Astrocyte (in vitro differentiated cells and primary cell): ENCODE data around the gene SLC51B. TPM values are rescaled to one million over a fixed set of nuclear protein-coding genes. Genes with fewer than 3 reads are reported as not detected.

Source experiments
- DNase-seq: peaks from one replicate; pipeline ENCODE4 v3.0.0-alpha.2; 2010; ENCODE audit warnings: low read depth
- FAIRE-seq: peaks from 2 replicates; lab custom pipeline; 2011; peaks lifted over from hg19 to GRCh38; lab: Jason Lieb, UNC
- H2AFZ ChIP-seq: 2 replicates; pipeline ENCODE4 v1.6.0; 2012; ENCODE audit warnings: low read depth, low read length, inconsistent platforms
- H3K27ac ChIP-seq: 2 replicates; pipeline ENCODE4 v1.5.1; 2011; ENCODE audit warnings: low read depth, low read length, inconsistent platforms
- H3K27me3 ChIP-seq: 2 replicates; pipeline ENCODE4 v1.6.0; 2011; ENCODE audit warnings: low read length, inconsistent platforms; ENCODE audit not compliant: insufficient read depth
- H3K36me3 ChIP-seq: 2 replicates; pipeline ENCODE4 v1.5.1; 2011; ENCODE audit warnings: low read length, inconsistent platforms; ENCODE audit not compliant: insufficient read depth
- H3K4me1 ChIP-seq: 2 replicates; pipeline ENCODE4 v1.5.1; 2011; ENCODE audit warnings: low read length, inconsistent platforms; ENCODE audit not compliant: insufficient read depth
- H3K4me2 ChIP-seq: 2 replicates; pipeline ENCODE4 v1.6.0; 2012; ENCODE audit warnings: low read length, inconsistent platforms
- H3K4me3 ChIP-seq: 2 replicates; pipeline ENCODE4 v1.5.1; 2011; ENCODE audit warnings: low read depth, mild to moderate bottlenecking, low read length, inconsistent platforms; ENCODE audit not compliant: insufficient read depth
- H3K79me2 ChIP-seq: 2 replicates; pipeline ENCODE4 v1.6.0; 2012; ENCODE audit warnings: mild to moderate bottlenecking, low read length, inconsistent platforms; ENCODE audit not compliant: insufficient read depth
- H3K9ac ChIP-seq: 2 replicates; pipeline ENCODE4 v1.6.0; 2012; ENCODE audit warnings: mild to moderate bottlenecking, low read length, inconsistent platforms
- H3K9me3 ChIP-seq: 2 replicates; pipeline ENCODE4 v1.5.1; 2012; ENCODE audit warnings: low read depth, mild to moderate bottlenecking, low read length, inconsistent platforms; ENCODE audit not compliant: insufficient read depth
- H4K20me1 ChIP-seq: 2 replicates; pipeline ENCODE4 v1.6.0; 2012; ENCODE audit warnings: low read length, inconsistent platforms; ENCODE audit not compliant: insufficient read depth
- H3K27ac Mint-ChIP-seq: one replicate; pipeline ENCODE4 v1.8.0; 2021; ENCODE audit warnings: mild to moderate bottlenecking, mixed read lengths; ENCODE audit not compliant: unreplicated experiment
- H3K27me3 Mint-ChIP-seq: one replicate; pipeline ENCODE4 v1.8.0; 2021; ENCODE audit warnings: low read depth, mixed read lengths; ENCODE audit not compliant: unreplicated experiment
- H3K36me3 Mint-ChIP-seq: one replicate; pipeline ENCODE4 v1.8.0; 2021; ENCODE audit warnings: low read depth, mixed read lengths; ENCODE audit not compliant: unreplicated experiment
- H3K4me1 Mint-ChIP-seq: one replicate; pipeline ENCODE4 v1.8.0; 2021; ENCODE audit warnings: low read depth, mixed read lengths; ENCODE audit not compliant: unreplicated experiment
- H3K4me3 Mint-ChIP-seq: one replicate; pipeline ENCODE4 v1.8.0; 2021; ENCODE audit warnings: mild to moderate bottlenecking, moderate library complexity, mixed read lengths; ENCODE audit not compliant: unreplicated experiment
- H3K9me3 Mint-ChIP-seq: one replicate; pipeline ENCODE4 v1.8.0; 2021; ENCODE audit warnings: mild to moderate bottlenecking, mixed read lengths; ENCODE audit not compliant: unreplicated experiment
- EZH2 ChIP-seq: IDR thresholded peaks from 2 replicates; pipeline ENCODE4 v1.6.1; 2012; ENCODE audit warnings: mild to moderate bottlenecking, low read length, inconsistent platforms; ENCODE audit not compliant: insufficient read depth
- total RNA-seq: library from RNA; stranded (reverse); gene quantifications from 2 replicates; pipeline ENCODE4 v1.2.1, GENCODE V29; 2021
- TF ChIP-seq, protein P1 (sequence below): IDR thresholded peaks from 2 replicates; pipeline ENCODE4 v1.5.1; 2011; ENCODE audit warnings: low read depth, mild to moderate bottlenecking, inconsistent platforms, low read length, moderate library complexity; ENCODE audit not compliant: insufficient read depth

The SLC51B gene
- total RNA-seq, 1 donor from 2014 or later, result not detected

DNA sequence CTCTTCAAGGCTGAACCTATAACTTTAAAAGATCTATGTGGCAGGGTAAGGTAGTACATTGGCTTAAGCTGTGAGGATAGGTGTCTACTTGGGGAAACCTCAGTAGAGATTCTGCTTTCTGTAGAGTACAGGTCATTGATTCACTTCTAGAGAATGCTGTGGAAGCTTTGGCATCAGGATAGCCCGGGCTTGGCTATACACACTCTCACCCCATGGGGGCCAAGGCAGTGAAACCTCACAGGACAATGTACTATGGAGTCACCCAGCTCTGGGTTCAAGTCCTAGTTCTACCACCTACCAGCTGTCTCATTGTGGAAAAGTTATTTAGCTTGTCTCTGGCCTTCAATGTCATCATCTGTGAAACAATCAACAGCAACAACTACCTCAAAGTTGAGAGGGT is 24.8 kb upstream of the SLC51B start:
- DNase-seq (no peak), FAIRE-seq (no peak)
- no peak overlapping the region for H3K9ac ChIP-seq
- TF ChIP-seq, protein P1, sequence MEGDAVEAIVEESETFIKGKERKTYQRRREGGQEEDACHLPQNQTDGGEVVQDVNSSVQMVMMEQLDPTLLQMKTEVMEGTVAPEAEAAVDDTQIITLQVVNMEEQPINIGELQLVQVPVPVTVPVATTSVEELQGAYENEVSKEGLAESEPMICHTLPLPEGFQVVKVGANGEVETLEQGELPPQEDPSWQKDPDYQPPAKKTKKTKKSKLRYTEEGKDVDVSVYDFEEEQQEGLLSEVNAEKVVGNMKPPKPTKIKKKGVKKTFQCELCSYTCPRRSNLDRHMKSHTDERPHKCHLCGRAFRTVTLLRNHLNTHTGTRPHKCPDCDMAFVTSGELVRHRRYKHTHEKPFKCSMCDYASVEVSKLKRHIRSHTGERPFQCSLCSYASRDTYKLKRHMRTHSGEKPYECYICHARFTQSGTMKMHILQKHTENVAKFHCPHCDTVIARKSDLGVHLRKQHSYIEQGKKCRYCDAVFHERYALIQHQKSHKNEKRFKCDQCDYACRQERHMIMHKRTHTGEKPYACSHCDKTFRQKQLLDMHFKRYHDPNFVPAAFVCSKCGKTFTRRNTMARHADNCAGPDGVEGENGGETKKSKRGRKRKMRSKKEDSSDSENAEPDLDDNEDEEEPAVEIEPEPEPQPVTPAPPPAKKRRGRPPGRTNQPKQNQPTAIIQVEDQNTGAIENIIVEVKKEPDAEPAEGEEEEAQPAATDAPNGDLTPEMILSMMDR, result no peak
- no peak for TF ChIP-seq EZH2
- H3K79me2 ChIP-seq, result no peaks in the 10 kb centered on the region
- H3K27ac Mint-ChIP-seq, result no peak overlapping the region
- no peaks in the 10 kb centered on the region for H3K4me1 ChIP-seq
- H3K27me3 ChIP-seq, result no peaks in the 10 kb centered on the region
- H3K27ac ChIP-seq, result no peak overlapping the region
- H3K4me3 Mint-ChIP-seq, result no peak overlapping the region
- no peak overlapping the region for H3K4me3 ChIP-seq
- H3K36me3 ChIP-seq, result peaks cover 21% of the 10 kb centered on the region
- no peaks in the 10 kb centered on the region for H3K27me3 Mint-ChIP-seq
- H3K4me1 Mint-ChIP-seq, result peaks cover 1% of the 10 kb centered on the region
- no peak overlapping the region for H2AFZ ChIP-seq
- no peaks in the 10 kb centered on the region for H4K20me1 ChIP-seq
- H3K9me3 ChIP-seq, result no peaks in the 10 kb centered on the region
- no peaks in the 10 kb centered on the region for H3K9me3 Mint-ChIP-seq
- H3K4me2 ChIP-seq, result no peak overlapping the region
- peaks cover 10% of the 10 kb centered on the region for H3K36me3 Mint-ChIP-seq

DNA sequence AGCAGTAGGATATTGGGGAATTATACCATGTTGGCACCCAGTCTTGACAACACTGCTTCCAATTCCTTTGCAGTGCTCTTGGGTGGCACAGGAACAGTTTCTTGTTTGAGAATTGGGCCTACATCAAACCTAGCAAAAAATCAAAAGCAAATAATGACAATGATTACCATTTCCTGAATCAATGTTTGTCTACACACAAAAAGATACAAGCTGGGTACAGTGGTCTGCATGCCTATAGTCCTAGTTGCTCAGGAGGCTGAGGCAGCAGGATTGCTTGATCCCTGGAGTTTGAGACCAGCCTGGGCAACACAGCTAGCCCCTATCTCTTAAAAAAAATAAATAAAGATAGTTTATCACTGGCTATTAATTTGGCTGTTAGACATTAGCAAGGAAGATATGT is 23.7 kb upstream of the SLC51B start:
- H3K36me3 Mint-ChIP-seq, result peaks cover 7% of the 10 kb centered on the region
- no peaks in the 10 kb centered on the region for H3K9me3 ChIP-seq
- TF ChIP-seq, protein P1, result no peak
- TF ChIP-seq EZH2, result no peak
- no peak overlapping the region for H3K4me3 ChIP-seq
- H3K9me3 Mint-ChIP-seq, result no peaks in the 10 kb centered on the region
- no peaks in the 10 kb centered on the region for H3K4me1 ChIP-seq
- no peak for FAIRE-seq
- H3K27ac Mint-ChIP-seq, result no peak overlapping the region
- H3K27me3 ChIP-seq, result no peaks in the 10 kb centered on the region
- H3K4me3 Mint-ChIP-seq, result no peak overlapping the region
- no peaks in the 10 kb centered on the region for H4K20me1 ChIP-seq
- DNase-seq, result no peak
- H2AFZ ChIP-seq, result no peak overlapping the region
- no peaks in the 10 kb centered on the region for H3K27me3 Mint-ChIP-seq
- no peaks in the 10 kb centered on the region for H3K79me2 ChIP-seq
- no peak overlapping the region for H3K9ac ChIP-seq
- no peak overlapping the region for H3K27ac ChIP-seq
- no peak overlapping the region for H3K4me2 ChIP-seq
- H3K4me1 Mint-ChIP-seq, result peaks cover 1% of the 10 kb centered on the region
- H3K36me3 ChIP-seq, result peaks cover 21% of the 10 kb centered on the region

DNA sequence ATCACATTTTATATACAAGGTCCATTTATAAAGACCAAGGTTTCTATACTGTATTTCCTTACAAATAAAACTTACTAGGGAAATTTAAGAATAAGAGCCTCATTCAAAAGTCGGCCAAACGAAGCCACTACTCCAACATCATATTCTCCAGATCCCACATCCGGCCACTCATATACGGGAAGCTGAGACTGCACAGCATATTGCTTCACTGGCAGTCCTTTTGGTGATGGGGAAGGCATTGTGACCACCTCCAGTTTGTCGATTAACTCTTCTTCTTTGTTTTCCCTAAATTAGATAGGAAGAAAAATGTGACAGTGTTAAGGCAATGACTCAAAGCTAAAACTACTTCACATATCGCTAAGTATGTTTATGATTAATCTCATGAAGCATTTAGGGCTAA is 18.4 kb upstream of the SLC51B start:
- Histone ChIP-seq H2AFZ (no peak overlapping the region), H3K9me3 (no peaks in the 10 kb centered on the region), H3K27ac (no peak overlapping the region), H3K36me3 (peaks cover 16% of the 10 kb centered on the region), H3K4me3 (no peak overlapping the region), H3K79me2 (peaks cover 20% of the 10 kb centered on the region), H4K20me1 (peaks cover 8% of the 10 kb centered on the region), H3K4me1 (no peaks in the 10 kb centered on the region), H3K4me2 (no peak overlapping the region), H3K27me3 (peaks cover 3% of the 10 kb centered on the region), H3K9ac (no peak overlapping the region)
- no peak for FAIRE-seq
- H3K36me3 Mint-ChIP-seq, result no peaks in the 10 kb centered on the region
- H3K4me1 Mint-ChIP-seq, result peaks cover 7% of the 10 kb centered on the region
- H3K27me3 Mint-ChIP-seq, result peaks cover 4% of the 10 kb centered on the region
- H3K27ac Mint-ChIP-seq, result no peak overlapping the region
- no peak for TF ChIP-seq EZH2
- TF ChIP-seq, protein P1, result no peak
- DNase-seq, result no peak
- no peak overlapping the region for H3K4me3 Mint-ChIP-seq
- no peaks in the 10 kb centered on the region for H3K9me3 Mint-ChIP-seq
